ENCODE measurements around the gene DTNBP1.

The DTNBP1 gene

DNA sequence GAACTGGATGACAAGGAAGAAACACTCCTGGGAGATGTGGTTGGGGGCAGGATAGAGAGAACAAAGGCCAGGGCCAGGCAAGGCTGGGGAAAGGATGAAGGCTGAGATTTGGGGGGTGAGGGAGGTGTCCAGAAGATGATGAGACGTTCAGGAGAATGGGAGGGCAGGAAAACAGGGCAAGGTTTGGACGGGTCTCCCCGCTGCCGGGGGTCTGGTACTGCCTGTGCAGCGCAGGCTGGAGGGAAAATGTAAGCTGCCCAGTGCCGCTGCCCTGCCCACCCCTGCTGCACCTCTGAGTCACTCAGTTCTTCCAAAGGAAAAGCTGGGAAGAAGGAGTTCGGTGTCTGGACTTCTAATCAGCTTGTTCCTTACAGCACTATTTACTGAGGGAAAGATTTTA lies 130.9 kb downstream of the DTNBP1 start:
- DNase-seq (ENCODE audit: low read depth): no peak

DNA sequence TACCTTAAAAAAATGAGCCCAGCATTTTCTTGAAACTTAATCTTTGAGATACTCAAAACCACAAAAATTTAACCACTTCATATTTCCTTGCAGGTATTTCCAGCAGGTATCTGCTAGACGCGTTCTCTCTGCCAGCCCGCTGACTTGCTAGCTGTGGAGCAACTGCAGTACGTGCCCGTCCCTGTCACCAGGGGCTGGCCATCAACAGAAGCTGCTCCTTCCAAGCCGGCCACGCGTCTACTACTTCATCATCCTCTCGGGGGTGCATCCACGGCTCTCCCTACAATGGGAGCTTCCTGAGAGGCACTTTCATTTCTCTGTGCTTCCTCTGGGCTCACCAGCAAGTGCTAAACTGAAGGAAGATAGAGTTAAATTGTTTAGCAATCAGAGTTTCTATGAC lies 132.4 kb downstream of the DTNBP1 start:
- no peak for DNase-seq (ENCODE audit: low read depth)

DNA sequence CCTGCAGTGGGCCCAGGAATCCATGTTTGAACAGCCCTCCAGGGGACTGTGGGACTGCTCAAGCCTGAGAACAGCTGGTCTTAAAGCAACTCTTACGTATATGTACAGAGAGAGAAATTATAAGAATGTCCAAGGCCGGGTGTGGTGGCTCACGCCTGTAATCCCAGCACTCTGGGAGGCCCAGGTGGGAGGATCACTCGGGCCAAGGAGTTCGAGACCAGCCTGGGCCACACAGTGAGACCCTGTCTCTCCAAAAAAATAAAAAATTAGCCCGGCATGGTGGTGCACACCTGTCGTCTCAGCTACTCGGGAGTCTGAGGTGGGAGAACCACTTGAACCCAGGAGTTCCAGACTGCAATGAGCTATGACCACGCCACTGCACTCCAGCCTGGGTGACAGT lies 134.0 kb downstream of the DTNBP1 start:
- no peak for DNase-seq (ENCODE audit: low read depth)

DNA sequence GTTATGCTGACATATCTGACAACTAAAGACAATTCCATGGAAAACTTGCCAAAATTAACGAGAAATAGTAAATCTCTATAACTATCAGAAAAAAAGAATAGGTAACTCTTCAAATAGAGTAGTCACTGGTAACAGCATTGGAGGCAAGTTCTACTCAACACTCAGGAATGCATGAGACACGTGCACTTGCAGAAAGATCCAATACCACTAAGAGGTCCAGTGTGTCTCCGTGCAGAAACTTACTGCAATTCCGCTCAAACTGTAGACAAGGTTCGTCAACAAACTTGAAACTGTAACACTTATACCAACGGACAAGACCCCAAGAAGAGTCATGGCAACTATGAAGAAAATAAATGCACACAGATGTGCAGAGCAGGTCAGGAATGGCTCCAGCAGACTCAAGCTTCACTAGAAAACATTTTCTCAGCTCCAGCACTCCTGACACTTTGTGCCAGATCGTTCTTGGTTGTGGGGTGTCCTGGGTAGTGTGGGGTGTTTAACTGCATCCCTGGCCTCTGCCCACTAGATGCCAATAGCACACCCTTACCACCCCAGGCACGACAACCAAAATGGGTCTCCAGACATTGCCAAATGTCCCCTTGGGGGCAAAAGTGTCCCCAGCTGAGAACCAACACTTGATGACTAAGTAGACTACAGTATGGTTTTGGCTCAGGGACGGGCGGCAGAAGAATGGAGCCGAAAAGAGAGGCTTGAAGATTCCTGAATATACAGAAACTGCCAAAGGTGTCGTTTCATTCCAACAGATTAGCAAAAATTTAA lies 134.8 kb downstream of the DTNBP1 start:
- DNase-seq (ENCODE audit: low read depth): peak; percentile 31

DNA sequence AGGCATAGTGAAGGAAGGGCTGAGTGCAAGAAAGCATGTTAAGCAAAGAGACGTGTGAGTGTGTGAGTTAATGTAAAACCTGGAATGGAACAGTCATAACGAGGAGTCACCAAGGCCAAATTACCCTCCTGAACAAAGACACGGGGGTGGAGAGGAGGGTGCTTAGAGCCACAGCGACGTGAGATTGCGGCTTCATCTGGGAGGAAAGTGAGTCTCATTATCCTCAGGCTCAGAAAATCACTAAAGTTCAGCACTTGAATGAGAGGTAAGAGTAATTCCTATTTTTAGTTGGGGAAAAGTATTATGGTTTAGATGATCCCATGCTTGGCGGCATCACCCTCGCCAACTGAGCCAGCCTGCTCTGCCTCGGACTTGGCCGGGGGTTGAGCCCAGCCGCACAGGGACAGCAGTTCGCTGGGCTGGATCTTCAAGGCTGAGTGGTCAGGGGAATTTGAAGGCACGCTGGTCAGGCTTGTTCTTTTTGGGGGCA lies 136.6 kb downstream of the DTNBP1 start:
- DNase-seq (ENCODE audit: low read depth): no peak

DNA sequence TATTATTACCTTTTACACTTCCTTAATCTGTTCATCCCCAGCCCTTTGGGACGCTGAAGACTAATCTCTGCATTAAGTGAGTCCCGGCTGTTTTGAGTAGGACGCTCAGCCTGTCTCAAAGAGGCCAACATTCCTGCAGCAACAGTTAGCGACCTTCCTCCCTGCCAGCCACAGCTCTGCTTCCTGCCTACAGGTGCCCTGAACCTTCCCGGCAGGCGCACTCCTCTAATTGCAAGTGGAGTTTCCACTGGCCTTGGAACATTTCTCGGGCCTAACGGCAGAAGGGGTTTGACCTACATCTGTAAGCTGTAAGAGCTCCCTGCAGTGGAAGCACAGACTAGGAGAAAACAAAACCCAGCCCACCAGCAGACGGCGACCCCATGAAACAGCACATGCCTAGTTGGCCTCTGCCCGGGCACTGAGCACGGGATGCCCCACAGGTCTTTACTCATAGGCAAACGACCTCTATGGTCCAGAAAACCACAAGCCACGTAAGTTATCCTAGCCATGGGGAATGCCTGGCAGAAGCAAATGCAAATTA lies 137.9 kb downstream of the DTNBP1 start:
- DNase-seq (ENCODE audit: low read depth): no peak

DNA sequence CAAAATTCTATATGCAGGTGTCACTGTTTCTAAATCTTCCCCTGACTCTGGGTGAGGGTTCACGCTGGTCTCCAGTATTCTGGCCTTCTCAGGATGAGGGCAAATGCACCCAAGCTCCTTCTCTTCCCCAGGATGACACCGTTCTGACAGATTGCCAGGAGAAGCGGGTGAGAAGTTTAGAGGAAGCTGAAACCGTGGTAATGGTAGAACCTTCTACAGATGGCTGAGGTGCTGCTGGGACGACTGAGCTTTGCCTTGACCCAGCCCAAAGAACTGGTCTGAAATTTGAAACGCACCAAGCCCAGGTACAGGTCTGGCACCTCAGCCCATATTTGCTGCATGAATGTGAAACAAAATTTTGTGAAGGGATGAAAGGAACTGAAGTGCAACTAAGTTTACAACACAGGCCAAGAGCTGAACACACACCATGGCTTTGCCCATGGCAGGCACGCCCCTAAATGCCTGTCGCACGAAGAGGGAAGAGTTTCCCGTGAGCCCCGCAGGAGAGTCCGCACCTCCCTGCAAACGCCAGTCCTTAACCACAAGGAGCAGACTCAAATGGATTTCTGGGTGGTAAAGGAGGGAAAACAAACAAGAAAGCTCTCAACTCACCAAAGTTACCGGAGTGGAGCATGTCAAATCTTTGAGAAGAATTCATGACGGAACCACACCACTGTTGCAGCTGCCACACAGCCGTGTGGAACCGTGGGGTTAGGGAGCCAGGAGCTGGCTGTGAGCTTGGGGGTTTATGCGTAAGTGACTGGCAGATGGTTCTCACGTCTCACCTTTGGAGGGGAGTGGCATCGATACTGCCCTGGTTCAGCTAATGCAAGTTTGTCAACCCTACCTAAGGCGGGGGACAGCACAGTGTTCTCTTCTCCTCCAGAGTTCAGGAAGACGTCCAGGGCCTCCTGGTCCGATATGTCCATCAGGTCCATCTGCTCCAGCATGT lies 138.9 kb downstream of the DTNBP1 start:
- DNase-seq (ENCODE audit: low read depth): no peak

DNA sequence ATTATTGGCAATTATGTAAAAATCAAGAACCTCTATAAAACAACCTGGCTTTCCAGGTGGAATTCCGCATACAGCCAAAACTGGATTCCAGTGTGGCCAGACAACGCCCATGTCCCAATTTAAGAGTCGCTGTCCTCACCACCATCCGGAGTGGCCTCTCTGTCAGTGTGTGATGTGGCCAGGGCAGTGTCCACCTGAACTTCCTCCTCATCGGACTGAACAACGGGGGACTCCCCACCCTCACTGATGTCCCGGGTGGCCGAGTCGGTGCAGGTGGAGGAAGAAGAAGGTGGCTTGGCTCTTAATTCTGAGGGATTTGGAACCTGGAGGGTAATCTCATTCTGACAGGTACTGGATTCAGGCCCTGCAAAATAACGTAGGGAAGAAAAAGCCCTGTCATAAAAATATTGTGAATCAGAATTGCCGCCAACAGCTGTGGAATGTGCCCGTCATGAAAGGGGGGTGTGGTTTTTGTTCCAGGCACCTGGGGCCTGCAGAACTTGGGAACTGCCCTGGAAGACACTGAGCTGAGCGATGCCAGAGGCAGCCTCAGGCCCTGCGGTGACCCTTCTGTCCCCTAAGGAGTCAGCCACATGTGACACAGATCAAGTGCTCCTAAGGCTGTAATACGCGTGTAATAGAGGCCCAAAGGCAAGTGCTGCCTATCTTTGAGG lies 139.8 kb downstream of the DTNBP1 start:
- DNase-seq (ENCODE audit: low read depth): no peak

DNA sequence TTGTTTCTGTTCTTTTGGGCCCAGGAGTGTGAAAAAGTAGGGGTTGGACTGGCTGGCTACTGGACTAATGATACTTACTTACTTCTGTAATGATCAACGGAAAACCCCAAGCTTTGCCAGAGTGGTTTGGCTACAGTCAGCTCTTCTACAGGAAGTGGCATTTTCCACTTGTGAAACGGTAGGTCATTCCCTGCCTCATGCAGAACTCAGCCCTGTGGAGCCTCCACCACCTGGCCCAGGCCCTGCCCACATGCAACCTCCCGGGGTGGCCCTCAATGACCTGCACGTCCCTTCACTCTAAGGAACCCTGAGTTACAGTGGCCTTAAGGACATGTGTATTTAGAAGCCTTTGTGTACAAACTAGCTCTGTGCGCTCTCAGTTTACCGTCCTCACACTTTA lies 140.4 kb downstream of the DTNBP1 start:
- no peak for DNase-seq (ENCODE audit: low read depth)

DNA sequence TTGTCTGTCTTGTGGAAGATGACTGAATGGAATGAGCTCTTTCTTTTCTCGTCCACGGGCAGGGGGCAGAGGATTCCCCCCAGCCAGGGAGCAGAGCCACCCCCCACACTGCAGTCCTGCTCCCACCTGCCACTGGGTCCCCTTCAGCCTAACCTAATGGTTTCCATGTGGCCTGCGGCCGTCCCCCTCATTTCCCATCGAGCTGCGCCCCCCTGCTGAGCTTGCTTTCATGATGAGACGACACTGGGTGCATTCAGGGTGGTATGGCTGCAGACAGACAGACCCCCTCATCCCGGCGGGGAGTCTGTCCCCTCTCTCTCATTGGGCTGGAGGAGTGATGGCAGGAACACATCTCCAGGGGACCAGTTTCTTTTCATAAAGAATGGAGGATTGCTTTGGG lies 140.8 kb downstream of the DTNBP1 start:
- no peak for DNase-seq (ENCODE audit: low read depth)

DNA sequence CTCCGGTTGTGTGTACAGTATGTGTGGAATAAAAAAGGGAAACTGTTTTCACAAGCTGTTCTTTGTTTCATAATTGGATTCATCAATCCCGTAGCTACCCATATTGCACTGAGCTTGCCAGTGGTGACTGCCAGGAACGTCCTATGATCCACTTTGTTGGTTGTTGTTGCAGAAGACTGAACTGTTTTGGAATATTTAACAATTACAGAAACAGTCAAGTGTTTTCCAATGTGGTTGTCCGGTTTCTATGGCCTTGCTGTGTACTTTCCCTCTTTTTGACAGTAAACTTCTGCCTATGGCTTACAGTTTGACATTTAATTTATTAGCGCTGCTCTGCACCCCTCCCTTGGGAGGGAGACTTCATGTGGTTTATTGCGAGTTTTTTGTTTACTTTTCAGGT lies 141.2 kb downstream of the DTNBP1 start:
- no peak for DNase-seq (ENCODE audit: low read depth)

DNA sequence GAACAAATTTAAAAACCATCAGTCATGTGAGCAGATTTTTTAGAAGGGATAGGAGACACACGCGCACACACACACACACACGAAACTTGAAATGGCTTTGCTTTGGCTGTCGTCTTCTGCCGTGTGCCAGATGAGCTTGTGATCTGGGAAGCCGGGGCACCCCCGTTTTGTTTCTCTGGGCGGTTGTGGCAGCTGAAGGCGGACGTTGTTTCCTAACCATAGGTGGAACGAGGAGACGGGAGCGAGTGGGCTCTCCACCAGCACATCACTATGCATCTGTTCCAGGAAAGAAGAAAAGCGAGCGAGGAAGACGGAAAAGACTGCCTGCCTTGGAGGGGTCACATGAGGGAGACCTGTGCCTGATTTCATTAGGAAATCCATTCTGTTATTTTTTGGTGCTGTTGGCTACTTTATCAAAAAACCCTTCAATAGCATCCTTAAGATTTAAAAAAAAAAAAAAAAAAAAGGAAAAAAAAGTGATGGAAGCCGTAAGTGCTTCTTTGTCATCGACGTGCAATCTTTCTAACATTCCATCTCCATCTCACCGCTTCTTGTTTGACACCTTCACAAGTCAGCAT lies 142.1 kb downstream of the DTNBP1 start:
- DNase-seq (ENCODE audit: low read depth): no peak

DNA sequence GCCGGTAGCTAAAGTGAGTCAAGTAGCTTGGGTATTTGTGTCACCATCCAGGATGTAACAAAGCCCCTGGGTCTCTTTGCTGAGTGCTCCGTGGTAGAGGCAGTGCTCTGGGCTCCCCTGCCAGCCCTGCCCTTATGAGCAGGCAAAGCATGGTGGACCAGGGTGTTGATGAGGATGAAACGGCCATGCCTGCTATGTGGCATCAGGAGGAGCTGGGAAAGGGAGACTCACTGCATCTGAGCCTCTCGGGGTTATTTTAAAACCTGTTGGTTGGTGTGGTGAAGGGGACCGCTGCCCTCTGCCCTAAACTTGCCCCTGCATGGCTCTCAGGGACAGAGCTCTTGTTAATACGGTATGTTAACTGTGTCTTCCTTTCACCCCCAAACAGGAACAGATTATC lies 143.1 kb downstream of the DTNBP1 start:
- DNase-seq (ENCODE audit: low read depth): no peak

DNA sequence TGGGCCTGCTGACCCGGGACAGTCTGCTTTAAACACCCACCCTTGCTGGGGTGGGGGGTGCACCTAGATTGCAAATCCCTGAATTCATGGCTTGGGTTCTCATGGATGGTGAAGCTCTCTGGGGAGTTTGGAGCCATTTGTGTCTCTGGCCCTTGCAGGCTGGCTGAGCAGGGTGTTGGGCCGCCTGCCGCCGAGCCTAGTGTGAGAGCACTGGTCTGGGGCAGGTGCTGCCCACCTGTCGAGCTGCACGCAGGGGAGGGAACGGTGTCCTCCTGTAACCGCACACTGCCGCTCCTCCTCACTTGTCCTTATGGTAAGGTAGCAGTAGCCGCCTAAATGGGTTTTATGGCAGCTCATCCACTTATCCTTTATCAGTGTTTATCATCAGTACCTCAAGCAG lies 143.9 kb downstream of the DTNBP1 start:
- no peak for DNase-seq (ENCODE audit: low read depth)

DNA sequence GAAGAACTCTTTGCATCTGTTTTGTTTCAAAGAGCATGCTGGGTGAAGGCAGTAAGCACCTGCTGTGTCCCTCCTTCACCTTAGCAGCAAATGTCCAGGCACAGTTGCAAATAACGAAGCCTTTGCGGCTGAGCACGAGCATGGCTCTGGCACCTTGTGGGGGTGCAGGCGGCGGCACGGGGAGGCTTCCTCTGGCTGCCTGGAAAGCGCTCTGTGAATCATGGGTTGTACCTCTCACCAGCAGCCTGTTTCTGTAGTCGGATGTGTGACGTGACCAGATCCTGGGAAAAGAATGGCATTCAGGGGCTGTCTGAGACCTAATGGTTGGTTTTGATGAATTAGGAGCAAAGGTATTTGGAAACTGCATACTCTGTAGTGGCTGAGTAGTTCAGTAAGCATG lies 144.8 kb downstream of the DTNBP1 start:
- peak; percentile 23 for DNase-seq (ENCODE audit: low read depth)

DNA sequence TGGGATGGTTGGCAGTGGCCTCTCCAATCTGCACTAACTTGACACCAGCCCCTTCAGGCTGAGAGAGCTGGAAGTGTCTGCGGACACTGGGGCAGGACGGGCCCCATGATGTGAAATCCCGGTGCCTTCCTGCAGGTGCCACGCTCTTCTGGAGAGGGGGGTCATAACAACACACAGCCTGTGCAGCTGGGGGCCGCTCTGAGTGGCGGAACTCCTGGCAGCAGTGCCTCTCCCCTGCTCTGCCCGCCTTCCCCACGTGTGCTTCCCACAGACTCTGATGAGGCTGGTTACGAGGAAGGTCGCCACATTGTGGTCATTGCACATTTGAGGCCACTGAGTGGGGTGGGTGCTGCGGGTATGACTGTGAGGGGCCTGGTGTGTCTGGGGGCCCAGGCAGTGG lies 145.2 kb downstream of the DTNBP1 start:
- DNase-seq (ENCODE audit: low read depth): no peak

DNA sequence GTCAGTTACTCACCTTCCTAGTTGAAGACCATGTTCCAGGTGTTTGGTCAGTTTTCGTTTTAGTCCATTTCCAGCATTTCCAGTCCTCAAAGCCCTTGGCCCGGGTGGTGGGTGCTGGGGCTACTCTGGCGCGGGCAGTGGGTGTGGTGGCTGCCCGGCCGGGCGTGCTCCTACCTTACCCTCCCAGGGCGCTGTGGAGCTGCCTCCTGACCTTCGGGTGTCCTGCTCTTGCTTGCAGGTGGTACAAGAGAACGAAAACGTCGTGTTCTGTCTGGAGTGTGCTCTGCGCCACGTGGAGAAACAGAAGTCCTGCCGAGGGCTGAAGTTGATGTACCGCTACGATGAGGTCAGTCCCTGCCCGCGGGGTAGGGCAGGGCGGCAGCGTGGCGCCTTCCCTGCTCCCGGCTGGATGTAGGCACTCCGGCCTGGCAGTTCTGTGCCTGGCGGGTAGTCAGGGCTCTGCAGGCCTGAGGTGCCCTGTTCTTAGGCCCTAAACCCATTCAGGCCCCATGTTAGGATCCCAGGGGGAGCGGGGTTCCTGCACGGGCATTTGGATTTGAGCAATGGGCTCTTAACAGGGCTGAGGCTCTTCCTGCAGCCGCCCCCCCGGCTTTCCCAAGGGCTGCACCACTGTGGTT lies 145.8 kb downstream of the DTNBP1 start:
- no peak for DNase-seq (ENCODE audit: low read depth)

DNA sequence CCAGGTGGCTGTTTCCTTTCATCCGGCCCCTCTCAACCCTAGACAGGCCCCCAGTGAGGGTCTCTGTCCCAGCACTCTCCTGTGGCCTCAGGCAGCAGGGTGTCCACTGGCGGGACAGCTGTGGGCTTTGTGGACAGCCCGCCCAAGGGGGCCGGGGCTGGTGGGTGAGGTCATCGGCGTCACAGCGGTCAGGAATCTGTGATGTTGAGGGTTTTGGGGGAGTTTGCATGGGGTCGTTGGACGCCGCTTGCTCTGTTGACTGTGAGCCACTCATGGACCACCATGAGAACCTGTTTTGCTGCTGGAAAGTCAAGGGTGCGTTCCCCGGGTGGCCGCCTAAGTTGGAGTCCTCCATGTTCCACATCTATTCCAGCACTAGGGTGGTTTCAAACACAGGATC lies 146.4 kb downstream of the DTNBP1 start:
- no peak for DNase-seq (ENCODE audit: low read depth)

DNA sequence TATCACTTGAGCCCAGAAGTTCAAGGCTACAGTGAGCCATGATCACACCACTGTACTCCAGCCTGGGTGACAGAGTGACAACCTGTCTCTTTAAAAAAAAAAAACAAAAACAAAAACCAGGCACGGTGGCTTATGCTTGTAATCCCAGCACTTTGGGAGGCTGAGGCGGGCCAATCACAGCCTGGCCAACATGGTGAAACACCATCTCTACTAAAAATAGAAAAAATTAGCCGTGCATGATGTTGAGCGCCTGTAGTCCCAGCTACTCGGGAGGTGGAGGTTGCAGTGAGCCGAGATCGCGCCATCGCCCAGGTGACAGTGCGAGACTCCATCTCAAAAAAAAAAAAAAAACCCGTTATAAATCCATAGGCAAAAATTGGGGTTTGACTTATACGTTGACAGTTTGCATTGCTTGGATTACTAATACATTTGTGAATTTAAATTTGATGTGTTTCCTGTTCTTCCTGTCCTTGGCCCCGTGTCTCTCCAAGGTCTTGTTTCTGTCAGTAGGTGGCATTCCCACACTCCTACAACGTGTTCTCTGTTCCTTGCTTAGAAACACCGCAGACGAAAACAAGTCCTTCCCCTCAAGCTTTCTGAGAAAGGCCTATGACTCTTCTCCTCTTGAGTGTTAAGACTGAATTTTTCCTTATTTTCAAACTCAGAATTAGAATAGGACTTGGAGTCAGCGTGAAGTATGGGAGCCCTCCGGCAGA lies 147.0 kb downstream of the DTNBP1 start:
- DNase-seq (ENCODE audit: low read depth): no peak

DNA sequence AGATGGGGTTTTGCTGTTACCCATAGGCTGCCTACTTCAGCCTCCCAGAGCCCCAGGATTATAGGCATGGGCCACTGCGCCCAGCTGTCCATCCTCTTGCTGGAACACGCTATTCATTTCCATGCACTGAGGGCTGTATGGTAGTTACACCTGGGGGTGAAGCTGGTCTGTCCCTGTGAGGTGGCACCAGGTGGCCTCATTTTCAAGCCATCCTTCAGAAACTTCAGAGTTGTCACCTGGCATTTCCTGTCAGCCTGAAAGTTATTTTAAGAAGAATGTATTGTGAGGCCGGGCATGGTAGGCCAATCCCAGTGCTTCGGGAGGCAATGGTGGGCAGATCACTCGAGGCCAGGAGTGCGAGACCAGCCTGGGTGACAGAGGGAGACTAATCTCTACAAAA lies 147.6 kb downstream of the DTNBP1 start:
- DNase-seq (ENCODE audit: low read depth): no peak
